Measurements from ENCODE around the gene ARL2BP.
A peak's percentile ranks its signal among the peaks of the same experiment; 100 is the strongest.
"Not testable (repeated sequence)": the region's sequence is repeated elsewhere in the genome, so short reads cannot be mapped to it uniquely, and the experiment has no call there.

ARL2BP gene

DNA sequence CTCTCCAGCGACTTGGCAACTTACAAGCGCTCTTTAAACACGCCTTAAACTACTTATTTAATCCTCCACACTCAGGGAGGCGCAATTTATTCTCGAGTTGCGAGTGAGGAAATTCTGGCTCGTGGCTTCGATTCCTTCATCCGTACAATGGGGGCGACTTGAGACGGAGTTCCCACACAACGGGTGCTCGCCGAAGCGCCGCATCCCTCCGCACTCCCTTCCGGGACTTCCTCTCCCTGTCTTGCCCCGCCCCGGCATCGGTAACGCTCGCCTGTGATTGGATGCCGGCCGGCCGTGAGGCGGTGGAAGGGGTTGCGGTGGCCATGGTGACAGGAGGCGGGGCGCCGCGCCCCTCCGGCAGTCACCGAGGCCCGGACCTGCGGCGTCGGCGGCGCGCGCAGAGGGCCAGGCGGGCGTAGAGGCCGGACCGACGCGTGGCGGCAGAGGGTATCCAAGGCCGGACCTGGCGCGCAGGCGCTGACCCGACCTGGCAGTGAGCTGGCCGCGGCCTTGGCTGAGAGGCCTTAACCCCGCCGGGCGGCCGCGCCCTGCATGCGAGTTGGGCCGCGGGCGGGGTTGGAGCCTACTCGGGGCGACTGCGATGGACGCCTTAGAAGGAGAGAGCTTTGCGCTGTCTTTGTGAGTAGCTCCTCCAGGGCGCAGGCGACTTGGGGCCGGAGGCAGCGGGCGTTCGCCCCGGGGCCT lies at the start of gene ARL2BP:
ARL2BP (plus strand) TSS at position 493 of the 705 bp plus-strand sequence; CDS start at position 602, 109 bp downstream.
- peak; percentile 81 for DNase-seq

DNA sequence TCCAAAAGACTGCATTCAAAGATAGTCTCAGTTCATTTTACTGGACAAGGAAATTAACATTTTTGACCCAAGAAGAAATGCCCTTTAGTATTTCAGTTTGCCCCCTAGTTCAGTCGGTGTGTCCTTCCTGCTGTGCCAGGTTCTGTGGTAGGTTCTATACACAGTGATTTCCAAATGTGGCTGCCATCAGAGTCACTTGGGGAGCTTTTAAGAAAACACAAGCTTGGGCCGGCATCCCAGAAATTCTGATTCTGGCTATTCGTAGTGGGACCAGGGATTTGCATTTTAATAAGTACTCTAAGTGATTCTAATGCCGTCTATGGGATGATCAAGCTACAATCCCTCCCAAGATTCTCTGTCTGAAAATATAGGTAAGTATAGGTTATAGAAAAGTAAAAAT lies 48.8 kb upstream of the ARL2BP start:
- no peak for DNase-seq

DNA sequence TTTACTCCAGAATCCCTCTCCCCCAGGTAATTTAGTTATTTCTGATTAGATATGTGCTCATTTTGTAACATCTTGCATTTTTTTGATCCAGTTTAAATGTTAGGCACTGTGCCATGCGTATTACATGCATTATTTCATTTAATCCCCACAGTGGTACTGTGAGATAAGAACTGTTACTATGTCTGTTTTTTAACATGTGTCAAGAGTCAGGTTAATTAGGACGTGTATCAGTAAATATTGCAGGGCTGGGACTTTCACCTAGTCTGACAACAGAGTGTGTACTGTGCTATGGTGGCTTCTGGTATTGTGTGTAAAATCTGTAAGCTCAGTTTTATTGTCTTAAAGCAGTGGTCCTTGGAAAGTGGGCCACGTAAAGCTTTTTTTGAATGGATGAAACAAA lies 48.3 kb upstream of the ARL2BP start:
- no peak for DNase-seq

DNA sequence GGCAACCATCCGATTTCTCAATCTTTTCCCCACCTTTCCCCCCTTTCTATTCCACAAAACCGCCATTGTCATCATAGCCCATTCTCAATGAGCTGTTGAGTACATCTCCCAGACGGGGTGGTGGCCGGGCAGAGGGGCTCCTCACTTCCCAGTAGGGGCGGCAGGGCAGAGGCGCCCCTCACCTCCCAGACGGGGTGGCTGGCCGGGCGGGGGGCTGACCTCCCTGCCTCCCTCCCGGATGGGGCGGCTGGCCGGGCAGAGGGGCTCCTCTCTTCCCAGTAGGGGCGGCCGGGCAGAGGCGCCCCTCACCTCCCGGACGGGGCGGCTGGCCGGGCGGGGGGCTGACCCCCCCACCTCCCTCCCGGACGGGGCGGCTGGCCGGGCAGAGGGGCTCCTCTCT lies 44.7 kb upstream of the ARL2BP start:
- not testable (repeated sequence) for DNase-seq

DNA sequence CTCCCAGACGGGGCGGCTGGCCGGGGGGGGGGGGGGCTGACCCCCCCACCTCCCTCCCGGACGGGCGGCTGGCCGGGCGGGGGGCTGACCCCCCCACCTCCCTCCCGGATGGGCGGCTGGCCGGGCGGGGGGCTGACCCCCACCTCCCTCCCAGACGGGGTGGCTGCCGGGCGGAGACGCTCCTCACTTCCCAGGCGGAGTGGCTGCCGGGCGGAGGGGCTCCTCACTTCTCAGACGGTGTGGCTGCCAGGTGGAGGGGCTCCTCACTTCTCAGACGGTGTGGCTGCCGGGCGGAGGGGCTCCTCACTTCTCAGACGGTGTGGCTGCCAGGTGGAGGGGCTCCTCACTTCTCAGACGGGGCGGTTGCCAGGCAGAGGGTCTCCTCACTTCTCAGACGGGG lies 44.1 kb upstream of the ARL2BP start:
- not testable (repeated sequence) for DNase-seq

DNA sequence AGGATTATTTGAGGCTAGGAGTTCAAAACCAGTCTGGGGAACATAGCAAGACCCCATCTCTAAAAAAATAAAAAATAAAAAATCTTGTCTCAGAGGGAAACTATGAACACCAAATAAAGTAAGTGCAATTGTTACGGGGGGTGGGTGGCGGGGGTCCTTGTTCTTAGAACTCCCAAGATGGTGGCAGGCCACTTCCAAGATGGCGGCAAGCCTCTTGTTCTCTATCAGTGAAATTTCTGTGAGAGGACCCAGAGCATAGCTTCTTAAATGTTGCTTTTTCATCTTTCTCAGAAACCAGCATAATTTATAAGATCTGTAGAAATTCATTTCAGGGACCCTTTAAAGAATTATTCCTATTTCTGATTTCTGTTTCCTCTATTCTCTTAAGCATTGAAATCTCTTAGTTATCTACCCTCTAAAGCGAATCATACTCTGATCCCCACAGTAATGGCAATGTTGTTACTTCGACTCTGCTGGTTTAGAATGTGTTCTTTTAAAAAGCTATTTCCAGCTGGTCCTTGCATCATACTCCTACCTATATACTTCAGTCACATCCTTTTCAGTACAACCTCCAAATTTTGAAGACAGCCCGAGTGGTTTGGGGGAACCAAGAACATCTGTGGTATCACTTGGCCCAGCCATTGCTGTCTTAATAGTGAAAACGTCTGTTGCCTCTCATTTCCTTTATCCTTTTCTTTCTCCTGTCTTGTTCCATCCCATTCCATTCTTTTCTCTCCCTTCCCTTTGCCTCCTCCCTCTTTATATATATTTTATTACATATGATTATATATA lies 42.8 kb upstream of the ARL2BP start:
- DNase-seq, result no peak

DNA sequence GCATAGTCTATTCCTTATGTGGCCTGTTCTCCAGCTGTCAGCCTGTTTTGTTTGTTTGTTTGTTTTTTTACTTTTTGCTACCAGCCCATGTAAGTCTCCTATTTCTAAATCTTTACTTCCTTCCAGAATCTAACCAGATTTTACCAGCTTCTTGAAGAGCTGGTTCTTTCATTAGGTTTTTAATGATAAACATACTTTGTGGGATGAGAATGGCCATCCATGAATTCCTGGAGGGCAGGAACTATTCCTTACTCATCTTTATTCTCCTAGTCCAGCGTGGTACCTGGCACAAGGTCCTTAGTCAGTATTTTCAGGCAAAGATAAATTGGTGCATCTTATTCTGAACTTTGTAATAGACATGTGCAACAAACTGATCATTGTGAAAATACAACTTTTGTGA lies 41.6 kb upstream of the ARL2BP start:
- DNase-seq, result no peak

DNA sequence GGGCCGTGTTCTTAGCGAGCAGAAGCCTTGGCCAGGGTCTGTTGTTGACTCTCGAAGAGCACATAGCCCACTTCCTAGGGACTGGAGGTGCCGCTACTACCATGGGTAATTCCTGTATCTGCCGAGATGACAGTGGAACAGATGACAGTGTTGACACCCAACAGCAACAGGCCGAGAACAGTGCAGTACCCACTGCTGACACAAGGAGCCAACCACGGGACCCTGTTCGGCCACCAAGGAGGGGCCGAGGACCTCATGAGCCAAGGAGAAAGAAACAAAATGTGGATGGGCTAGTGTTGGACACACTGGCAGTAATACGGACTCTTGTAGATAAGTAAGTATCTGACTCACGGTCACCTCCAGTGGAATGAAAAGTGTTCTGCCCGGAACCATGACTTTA lies 40.4 kb upstream of the ARL2BP start:
- no peak for DNase-seq

DNA sequence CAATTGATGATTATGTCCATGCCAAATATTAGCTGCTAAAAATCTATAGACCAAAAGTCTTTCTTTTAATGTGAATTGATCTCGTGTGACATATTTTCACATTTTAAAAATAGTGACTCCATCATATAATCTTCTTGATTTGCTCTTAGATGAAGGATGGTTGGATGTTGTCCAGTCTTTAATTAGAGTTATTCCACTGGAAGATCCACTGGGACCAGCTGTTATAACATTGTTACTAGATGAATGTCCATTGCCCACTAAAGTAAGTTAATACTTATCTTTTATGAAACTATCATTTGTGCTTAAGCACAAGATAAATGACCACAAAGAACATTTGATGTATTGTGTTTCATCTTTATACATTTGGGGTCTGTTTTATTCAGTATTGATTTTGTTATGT lies 36.1 kb upstream of the ARL2BP start:
- no peak for DNase-seq

DNA sequence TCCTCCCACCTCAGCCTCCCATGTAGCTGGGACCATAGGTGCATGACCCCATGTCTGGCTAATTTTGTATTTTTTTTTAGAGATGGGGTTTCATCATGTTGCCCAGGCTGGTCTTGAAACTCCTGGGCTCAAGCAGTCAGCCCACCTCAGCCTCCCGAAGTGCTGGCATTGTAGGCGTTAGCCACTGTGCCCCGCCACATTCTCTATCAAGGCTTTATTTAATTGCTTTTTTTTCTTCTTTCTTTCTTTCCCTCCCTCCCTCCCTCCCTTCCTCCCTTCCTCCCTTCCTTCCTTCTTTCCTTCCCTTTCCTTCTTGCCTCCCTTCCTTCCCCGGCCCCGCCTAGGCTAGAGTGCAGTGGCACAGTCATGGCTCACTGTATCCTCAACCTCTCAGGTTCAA lies 35.3 kb upstream of the ARL2BP start:
- DNase-seq, result no peak

DNA sequence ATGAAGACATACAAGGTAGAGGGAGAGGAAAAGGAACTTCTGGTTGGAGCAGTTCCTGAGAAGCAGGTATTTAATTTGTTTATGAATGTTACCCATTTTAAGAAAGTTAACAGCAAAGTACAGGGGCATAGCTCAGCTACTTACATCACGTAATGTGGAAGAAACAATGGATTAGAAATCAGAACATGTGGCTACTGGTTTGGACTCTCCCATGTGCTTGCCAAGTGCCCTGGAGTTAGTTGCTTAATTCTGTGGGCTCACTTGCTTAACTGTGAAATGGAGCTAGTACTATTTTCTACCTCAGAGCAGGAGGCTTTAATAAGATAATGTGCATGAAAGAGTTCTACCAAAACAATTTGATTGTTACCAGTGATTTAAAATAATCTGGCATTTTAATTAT lies 31.6 kb upstream of the ARL2BP start:
- DNase-seq, result no peak

DNA sequence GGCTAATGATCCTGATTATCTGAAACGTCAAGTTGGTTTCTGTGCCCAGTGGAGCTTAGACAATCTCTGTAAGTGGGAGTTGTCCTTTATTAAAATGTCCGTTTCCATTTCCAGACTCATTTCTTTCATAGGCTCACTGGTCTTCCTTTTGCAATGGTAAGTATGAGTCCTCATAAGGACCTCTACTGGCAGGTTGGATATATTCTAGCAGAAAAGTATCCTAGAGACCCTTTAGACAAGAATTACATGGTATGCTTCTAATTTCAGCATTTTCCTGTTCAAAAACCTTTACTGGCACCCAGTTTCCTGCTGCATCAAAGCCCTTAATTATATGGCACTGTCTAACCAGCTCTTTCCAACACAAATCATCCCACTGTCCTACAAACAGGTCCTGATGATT lies 28.1 kb upstream of the ARL2BP start:
- DNase-seq, result no peak

DNA sequence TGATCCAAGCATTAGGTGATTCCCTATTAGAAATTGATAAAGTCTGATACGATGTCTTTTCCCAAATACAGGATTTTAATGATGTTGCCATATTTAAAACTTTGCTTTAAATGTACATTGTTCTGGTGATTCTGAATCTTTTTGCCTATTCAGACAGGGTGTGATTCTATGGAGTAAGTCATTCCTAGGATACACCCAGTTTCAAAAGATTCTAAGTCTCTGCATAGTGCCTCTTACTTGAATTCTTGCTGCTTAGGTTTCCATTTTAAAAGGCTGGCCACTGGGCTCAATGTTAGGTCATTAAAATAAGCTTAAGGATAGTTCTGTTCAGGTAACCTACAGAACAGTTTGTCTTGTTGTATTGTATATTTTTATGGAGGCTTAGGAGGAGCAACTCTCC lies 22.0 kb upstream of the ARL2BP start:
- no peak for DNase-seq

DNA sequence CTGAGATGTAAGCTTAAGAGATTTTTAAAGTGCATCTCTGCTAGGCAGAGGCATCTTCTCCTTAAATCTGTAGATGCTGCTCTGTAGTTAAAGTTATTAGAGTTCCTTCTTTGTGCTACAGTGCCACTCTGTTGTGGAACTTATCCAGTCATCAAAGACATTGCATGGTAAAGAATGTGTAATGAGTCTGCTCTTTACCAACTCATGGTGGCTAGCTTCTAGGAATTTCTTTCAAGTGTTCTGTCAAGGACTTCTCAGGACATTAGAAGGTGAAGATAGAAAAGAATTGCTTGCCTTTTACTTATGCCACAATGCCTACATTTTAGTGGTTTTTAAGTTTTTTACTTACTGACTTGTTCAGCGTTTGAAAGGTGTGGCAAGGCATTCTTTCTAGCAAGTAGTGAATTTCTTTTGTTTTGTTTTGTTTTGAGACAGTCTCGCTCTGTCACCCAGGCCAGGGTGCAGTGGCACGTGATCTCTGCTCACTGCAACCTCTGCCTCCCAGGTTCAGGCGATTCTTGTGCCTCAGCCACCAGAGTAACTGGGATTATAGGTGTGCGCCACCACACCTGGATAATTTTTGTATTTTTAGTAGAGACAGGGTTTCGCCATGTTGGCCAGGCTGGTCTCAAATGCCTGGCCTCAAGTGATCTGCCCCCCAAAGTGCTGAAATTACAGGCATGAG lies 20.3 kb upstream of the ARL2BP start:
- DNase-seq, result no peak

DNA sequence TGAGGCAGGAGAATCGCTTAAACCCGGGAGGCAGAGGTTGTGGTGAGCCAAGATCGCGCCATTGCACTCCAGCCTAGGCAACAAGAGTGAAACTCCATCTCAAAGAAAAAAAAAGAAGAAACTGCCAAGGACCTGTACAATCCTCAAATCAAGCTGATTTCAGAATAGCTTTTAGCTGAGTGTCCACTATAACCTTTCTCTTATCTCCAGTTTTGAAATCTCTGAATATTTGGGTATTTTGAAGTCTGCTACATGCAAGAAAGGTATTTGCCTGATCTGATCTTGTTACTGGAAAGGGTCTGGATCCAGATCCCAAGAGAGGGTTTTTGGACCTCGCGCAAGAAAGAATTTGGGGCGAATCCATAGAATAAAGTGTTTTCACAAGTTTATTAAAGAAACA lies 19.1 kb upstream of the ARL2BP start:
- no peak for DNase-seq

DNA sequence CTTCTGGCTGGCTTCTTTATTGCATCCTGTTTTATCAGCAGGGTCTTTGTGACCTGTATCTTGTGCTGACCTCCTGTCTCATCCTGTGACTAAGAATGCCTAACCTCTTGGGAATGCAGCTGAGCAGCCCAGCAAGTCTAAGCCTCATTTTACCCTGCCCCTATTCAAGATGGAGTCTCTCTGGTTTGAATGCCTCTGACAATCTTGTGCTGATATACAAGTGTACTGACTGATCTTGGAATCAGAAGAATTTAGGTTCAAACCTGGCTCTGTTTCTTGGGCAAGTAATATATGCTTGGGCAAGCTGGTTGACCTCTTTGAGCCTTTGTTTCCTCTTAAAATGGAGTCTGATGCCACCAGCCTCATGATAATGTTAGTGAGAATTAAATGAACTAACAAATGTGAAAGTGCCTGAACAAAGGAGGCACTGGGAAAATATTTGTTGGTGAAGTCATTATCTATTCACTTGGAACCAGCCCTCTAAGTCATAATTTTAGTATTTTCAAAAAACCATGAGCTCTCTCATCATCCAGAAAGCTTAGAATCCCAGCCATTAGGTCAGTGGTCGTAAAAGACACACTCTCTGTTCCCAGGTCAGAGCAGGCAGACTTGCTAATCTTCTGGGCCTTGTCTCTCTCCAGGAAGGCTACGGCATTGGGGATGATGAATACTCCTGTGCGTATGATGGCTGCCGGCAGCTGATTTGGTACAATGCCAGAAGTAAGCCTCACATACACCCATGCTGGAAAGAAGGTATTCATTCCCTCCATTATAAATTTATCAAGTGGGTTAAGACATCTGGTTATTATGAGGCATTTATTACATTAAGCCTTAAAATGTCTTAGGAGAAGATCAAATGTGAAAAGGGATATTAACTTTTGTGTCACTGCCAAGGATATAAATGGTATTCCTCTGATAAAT lies 18.1 kb upstream of the ARL2BP start:
- no peak for DNase-seq

DNA sequence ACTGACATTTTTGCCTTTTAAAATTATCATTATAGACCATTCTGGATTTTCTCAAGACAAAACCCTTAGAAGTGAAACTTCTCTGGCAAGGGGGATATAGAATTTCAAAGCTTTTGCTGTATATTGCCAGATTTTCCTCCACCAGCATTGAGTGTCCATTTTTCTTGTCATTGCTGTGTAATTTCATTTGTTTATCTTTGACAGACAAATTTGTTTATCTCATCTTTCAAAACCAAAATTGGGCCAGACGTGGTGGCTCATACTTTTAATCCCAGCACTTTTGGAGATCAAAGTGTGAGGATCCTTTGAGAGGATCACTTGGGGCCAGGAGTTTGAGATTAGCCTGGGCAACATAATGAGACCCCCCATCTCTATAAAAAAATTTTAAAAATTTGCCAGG lies 16.0 kb upstream of the ARL2BP start:
- DNase-seq, result no peak

DNA sequence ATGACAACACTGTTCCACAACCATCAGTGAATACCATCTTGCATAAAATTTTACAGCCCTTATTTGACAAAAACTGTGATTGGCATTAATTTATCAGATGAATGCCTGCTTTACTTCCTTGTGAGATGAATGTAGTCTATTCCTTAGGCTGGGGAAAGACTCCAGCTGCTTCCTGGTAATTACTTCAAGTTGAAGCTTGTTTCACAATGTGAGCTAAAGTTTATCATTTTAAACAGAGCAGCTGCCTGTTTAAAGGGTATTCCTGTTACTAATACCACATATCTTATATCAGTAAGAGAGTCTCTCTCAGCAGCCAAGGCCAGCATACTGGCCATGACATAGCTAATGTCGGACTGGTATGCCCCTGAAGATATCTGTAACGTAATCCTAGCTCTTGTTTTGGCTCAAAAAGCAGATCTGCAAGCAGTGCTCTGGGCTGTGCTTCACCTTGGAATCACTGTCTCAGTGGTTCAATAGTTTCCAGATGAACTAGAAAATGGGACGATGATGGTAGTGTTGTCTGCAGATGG lies 13.2 kb upstream of the ARL2BP start:
- DNase-seq, result no peak

DNA sequence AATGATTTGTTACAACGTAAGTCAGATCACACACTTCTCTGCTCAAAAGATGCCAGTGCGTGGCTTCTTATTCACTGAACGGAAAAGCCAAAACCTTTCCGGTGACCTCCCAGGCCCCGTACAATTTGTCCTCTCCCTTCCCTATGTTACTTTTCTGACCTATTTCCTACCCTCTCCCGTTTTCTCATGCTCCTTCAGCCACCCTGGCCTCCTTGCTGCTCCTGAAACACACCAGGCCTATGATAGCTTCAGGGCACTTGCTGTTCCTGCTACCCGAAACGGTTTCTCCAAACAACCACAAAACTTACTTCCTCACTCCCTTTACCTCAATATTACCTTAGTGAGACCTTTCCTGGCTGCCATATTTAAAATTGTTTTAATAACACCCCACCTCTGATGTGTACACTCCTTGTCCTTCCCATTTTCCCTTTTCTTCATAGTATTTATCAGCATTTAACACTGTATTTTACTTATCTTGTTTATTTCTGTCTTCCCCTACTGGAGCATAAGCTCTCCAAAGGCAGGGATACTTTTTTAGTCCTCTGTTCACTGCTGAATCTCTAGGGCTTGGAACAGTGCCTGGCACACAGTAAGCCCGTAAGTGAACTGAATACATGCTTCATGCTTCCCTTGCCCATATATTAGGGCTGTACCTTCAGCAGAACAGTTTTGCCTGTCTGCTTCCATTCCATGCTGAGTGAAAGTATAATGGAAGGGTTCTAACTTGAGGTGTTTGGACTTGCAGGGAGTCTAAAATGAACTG lies 10.9 kb upstream of the ARL2BP start:
- DNase-seq, result no peak

DNA sequence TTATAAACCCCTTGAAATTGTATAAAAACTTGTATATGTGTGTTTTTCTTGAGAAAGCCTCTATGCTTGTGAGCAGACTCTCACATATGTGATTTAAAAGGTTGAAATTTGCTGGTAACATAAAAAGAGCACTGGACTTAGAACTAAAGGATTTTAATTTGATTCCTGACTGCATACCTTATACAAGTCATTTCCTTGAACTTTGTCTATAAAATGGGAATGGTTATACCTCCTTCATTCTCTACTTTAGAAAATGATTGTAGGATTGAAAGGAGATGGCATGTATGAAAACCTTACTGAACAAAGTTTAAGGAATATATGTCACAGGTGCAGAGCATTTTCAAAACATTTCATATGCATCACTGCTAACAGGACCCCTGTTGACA lies 10.4 kb upstream of the ARL2BP start:
- no peak for DNase-seq

DNA sequence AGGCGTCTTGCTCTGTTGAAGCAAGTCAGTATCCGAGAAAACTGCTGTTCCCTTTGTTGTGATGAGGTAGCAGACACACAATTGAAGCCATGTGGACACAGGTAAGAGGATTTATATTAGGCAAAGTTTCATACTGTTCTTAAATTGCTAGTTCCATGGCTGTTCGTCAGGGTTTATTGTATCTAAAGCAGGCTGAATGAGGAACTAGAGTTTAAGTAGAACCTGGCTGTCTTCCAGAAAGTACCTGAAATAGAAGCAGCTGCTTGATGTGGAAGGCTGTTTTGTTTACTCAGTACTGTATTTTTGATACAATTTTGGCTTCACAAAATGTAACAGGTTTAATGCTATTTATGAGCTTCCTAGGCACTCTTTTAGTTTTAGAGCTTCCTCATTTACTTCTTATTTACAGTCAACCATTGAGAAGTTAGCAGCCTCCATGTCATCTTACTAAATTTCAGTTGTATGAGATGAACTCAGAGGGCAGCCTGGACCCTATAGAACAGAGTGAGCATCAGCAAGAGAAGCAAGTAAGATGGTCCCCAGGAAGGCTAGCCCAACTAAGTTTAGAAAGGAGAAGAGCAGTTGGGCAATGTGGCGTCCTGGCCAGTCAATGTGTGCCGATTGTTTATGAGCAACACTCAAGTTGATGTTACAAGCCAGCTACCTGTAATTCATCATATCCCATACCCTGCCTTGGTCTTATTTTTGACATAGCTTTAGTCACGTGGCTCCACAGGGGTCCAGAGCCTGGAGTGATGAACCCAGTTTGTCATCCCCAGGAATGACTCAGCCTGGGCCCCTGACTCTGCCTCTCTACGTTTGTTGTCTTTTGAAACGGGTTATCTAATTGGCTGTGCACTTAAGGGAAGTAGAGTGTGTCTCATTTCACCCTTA lies 9.7 kb upstream of the ARL2BP start:
- peak; percentile 54 for DNase-seq

Data from NCI-H2029 (cell line).